COLO829 (cell line): Measurements from ENCODE around the gene BCR.

ENCODE experiments used
- DNase-seq: peaks from one replicate; pipeline ENCODE4 v3.0.0; 2012; ENCODE audit warnings: low spot score

Gene BCR

GRCh38 chr22:23151827-23152226 lies 28.5 kb upstream of the BCR start:
- DNase-seq = no peak

- DNase-seq = no peak
Measured at GRCh38 chr22:23152238-23153114, 27.8 kb upstream of the BCR start.

GRCh38 chr22:23153994-23154393 lies 26.3 kb upstream of the BCR start:
- DNase-seq = no peak

GRCh38 chr22:23154461-23154860 lies 25.8 kb upstream of the BCR start:
- DNase-seq = no peak

DNA sequence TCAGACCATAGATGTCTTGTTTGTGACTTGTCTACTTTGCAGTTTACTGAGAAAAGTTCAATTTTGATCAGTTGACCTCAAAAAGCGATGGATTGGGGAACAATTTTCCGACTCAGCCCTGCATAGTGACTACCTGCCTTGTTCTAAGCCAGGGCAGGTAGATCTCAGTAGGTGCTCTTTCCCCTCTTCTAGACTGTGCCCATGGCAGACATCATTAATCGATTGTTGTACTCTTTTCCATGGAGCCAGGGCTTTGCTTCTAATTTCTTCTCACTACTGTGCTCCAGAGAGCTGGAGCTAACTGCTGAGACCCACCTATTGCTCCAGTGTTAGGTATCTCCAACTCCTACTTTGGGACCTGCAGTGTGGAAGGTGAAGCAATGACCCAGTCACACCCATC lies 25.2 kb upstream of the BCR start:
- no peak for DNase-seq

- DNase-seq = no peak
Measured at GRCh38 chr22:23155831-23156230, 24.5 kb upstream of the BCR start.

- DNase-seq = no peak
Measured at GRCh38 chr22:23156286-23156685, 24.0 kb upstream of the BCR start.

GRCh38 chr22:23157560-23158515 lies 22.5 kb upstream of the BCR start:
- DNase-seq = no peak

DNA sequence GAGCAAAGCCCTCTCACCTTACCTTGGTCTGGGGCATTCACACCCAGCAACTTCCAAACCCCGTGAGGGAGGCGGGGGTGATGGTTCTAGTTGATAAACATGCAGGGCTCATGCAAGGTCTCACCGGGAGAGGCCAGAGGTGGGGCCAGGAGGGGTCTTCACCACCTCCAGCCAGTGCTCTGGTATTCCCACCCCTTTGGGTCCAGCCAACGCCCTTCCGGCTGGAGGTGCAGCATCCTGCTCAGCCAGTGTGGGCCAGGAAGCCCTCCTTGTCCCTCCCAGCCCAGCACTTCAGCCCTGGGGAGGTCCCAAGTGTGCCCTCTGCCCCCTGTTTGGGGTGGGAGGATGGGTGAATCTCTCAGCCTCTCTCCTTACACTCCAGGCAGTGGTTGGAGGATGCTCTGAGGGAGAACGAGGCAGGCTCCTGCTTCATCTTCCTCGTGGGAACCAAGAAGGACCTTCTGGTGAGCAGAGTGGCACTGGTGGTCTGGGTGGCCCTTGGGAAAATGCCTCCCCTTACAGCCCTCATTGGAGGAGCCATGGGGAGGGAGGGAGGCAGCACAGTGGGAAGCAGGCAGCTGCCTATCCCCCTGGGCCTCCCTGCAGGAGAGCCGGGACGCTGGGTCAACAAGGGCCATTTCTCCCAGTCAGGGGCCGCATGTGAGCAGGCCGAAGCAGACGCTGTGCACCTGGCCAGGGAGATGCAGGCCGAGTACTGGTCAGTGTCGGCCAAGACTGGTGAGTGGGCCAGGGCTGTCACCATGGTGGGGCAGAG lies 21.6 kb upstream of the BCR start:
- no peak for DNase-seq

DNA sequence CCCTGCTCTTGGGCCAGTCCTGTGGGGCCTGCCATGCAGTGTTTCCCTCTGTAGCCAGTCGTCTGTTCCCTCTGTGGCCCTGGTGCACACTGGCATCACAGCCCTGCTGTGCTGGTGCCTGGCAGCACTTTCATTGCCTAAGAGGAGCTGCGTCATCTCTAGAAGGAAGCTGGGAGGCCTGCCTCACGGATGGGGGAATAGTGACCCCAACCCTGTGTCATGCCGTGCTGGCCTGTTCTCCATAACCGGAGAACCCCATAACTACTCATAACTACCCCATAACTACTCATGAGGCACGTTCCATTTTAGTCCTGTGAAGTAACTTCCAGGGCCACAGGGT lies 21.0 kb upstream of the BCR start:
- DNase-seq = no peak

GRCh38 chr22:23161029-23161428 lies 19.3 kb upstream of the BCR start:
- DNase-seq = no peak

DNA sequence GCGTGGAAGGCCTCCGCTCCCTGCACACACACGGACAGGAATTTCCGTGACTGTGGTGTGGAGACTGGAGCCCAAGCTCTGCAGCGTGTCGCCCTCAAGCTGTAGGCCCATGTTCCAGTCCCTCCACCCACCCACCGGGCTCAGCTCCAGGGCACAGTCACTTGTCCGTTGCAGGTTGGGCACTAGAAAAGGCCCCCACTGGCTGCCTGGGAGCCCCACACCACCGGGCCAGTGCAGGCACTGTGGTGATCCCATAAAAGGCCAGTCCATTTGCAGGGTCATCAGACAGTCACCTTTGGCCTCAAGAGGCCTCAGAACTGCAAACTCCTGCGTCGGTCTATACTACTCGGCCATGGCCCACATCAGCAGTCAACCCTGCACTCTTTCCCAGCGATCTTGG lies 18.7 kb upstream of the BCR start:
- no peak for DNase-seq

GRCh38 chr22:23163665-23164064 lies 16.6 kb upstream of the BCR start:
- DNase-seq = no peak

- DNase-seq = no peak
Measured at GRCh38 chr22:23164091-23164490, 16.2 kb upstream of the BCR start.

DNA sequence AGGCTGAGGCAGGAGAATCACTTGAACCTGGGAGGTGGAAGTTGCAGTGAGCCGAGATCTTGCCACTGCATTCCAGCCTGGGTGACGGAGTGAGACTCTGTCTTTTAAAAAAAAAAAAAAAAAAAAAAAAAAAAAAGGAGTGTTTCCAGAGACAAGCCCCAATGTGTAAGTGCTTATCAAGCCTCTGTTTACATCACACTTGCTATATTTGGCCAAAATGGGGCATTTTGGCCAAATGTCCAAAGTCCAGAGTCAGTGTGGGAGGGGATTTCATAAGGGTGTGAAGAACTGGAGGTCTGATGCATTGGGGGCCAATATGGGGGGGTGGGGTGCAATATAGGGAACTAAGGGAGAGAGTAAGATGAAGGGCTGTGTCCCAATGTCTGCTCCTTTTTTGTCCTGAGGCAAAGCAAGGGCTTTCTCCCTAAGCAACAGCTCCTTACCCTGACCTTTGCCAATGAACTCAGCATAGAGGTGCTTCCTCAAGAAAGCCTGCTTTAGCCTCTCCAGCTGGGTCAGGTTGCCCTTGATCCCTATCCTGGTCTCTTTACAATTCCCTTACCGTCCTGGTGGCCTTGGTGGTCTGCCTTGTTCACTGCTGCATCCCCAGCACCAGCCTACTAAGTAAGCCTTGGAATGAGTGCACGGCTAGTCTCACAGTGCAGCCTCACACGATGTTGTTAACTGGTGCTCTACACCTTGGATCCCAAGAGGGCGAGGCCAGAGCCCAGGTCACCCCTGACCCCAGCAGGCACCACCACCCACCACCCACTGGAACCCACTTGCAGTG lies 14.1 kb upstream of the BCR start:
- DNase-seq = no peak

- DNase-seq = no peak
Measured at GRCh38 chr22:23166841-23167616, 13.3 kb upstream of the BCR start.

DNA sequence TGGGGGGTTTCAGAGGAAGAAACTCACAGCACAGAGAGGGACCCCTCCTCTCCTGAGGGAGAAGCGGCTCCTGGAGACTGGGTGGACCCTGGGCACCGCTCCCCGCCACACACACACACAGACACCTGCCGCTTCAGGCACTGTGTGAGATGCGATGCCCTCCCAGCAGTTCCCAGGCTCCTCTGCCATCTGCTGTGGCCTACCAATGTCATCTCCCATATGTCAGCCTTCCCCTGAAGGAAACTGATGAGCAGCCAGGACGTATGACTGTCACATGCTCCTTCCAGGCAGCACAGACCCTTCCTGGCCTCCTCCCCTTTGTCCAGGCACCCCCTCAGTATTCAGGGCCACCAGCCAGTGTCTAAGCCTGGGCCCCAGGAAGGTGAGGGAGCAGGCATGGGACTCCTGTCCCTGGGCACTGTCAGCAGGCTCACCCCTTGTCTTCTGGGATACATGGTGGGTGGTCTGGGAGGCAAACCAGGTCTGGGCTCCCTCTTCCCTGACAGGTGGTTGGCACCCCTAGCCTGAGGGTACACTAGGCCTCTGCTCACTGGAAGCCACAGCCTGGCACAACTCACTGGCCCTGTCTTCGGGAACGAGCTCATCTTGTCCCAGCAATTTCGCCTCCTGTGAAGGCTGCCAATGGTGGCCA lies 11.8 kb upstream of the BCR start:
- DNase-seq = no peak

DNA sequence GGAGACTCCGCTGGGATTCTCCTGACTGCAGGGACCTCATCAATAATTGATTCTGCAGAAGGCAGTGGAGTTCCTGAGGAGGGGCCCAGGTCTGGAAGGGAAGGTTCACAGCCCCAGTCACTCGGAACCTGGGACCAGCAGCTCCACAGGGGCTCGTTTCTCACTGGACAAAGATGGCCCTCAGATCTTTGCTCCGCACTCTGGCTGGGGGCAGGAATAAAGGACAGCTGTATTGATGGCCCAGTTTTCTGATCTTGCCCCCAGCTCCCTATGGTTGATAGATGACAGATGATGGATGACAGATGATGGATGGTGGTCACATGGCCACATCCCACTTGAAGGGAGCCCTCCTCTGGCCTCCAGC lies 11.3 kb upstream of the BCR start:
- no peak for DNase-seq

GRCh38 chr22:23175817-23176644 lies 4.3 kb upstream of the BCR start:
- no peak for DNase-seq
